ENCODE measurements around the gene PAK4.
"Not testable (repeated sequence)": the region's sequence is repeated elsewhere in the genome, so short reads cannot be mapped to it uniquely, and the experiment has no call there.

Gene PAK4

GRCh38 chr19:39103151-39103550, 22.4 kb upstream of the PAK4 start:
- no peak for DNase-seq

DNA sequence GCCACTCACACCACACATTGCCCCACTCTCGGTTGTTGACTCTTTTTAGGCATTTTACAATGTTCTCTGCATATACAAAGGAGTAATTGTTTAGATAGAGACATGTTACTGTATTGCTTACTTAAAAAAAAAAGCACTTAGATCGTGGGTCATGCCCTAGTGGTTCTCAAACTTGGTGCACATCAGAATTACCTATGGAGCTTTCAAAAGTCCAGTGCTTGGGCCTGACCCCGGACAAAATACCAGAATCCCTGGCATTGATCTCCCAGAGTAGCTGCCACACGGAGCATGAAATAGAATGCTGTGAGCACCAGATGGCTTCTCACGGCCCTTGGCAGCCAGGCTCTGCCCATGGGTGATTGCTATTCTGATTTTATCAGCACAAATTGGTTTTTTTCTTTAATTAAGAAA, 21.4 kb upstream of the PAK4 start:
- no peak for DNase-seq

DNA sequence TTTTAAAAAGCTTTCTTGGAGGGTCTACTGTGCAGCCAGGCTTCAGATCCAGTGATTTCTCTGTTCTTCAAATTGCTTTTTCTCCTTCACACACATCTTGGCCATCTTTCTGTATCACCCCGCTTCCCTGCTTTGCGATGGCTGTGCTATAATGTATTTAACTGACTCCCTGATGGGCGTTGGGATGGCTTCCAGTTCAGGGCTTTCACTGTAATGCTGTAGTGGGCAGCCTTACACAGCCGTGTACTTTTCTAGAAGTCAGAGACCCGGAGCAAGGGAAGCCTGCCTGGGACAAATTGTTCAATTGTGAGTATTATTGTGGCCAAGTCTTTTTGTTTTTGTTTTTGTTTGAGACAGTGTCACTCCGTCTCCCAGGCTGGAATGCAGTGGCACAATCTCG, 19.4 kb upstream of the PAK4 start:
- no peak for DNase-seq

GRCh38 chr19:39109641-39110040, 15.9 kb upstream of the PAK4 start:
- DNase-seq: no peak

GRCh38 chr19:39110263-39110967, 15.2 kb upstream of the PAK4 start:
- DNase-seq: no peak

DNA sequence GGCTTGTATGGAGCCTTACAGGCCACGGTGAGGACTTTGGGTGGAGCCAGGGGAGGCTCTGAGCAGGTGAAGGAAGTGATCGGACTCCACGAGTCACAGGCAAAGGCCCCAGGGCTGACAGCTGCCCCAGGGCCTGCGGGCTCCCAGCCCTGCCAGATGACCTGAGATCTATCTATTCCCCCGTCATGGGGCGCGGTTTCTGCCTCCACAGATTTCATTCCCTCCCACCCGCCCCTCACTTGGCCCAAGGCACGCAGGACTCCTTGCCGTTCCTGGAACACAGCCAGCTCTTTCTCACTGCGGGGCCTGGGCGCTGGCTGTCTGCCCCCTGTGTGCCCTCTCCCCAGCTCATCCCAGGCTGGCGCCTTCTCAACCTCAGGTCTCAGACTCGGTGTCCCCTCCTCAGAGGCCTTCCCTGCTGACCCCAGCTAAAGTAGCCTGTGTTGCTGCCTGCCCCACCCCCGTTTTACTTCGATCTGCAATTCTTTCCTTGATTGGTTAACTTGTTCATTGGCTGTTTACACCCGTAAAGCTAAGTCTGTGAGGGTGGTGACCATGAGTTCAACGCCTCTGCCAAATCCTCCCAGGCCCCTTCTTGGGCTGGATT, 13.9 kb upstream of the PAK4 start:
- no peak for DNase-seq

DNA sequence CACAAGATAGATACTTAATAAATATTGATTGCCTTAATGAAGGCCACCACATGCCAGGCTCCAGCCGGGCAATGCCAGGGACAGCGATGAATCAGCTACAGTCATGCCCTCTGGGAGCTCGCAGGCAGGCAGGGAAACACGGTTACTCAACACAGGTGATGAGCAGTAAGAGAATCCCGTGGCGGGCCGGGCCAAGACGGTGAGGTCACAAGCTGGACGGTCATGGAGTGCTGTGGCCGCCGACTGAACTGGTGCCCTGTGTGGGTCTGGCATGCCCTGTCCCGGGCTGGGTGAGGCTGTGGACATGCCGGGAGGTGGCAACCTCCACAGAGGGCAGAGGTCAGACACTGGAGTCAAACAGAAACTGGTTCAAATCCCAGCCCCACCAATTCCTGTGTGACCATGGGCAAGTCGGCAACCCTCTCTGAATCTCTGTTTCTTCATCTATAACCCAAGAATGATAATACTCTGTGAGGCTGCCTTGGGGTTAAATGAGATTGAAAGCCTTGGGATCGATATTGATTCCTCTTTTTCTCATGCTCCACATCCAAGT, 13.2 kb upstream of the PAK4 start:
- DNase-seq: no peak

GRCh38 chr19:39113199-39113598, 12.4 kb upstream of the PAK4 start:
- no peak for DNase-seq

- no peak for DNase-seq
Measured at GRCh38 chr19:39115105-39115847, 10.3 kb upstream of the PAK4 start.

DNA sequence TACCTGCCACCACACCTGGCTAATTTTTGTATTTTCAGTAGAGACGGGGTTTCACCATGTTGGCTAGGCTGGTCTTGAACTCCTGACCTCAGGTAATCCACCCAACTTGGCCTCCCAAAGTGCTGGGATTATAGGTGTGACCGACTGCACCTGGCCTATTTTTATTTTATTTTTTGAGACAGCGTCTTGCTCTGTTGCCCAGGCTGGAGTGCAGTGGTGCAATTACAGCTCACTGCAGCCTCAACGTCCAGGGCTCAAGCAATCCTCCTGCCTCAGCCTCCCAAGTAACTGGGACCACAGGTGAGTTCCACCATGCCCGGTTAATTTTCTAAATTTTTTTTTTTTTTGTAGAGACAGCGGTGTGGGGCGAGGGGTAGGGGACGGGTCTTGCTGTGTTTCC, 8.6 kb upstream of the PAK4 start:
- not testable (repeated sequence) for DNase-seq

- DNase-seq: no peak
Measured at GRCh38 chr19:39119830-39120229, 5.8 kb upstream of the PAK4 start.

GRCh38 chr19:39122934-39123731, 2.5 kb upstream of the PAK4 start:
- DNase-seq: no peak

- DNase-seq: no peak
Measured at GRCh38 chr19:39124136-39124764, 1.3 kb upstream of the PAK4 start.

- no peak for DNase-seq
Measured at GRCh38 chr19:39125199-39125553, 410 bp upstream of the PAK4 start.

DNA sequence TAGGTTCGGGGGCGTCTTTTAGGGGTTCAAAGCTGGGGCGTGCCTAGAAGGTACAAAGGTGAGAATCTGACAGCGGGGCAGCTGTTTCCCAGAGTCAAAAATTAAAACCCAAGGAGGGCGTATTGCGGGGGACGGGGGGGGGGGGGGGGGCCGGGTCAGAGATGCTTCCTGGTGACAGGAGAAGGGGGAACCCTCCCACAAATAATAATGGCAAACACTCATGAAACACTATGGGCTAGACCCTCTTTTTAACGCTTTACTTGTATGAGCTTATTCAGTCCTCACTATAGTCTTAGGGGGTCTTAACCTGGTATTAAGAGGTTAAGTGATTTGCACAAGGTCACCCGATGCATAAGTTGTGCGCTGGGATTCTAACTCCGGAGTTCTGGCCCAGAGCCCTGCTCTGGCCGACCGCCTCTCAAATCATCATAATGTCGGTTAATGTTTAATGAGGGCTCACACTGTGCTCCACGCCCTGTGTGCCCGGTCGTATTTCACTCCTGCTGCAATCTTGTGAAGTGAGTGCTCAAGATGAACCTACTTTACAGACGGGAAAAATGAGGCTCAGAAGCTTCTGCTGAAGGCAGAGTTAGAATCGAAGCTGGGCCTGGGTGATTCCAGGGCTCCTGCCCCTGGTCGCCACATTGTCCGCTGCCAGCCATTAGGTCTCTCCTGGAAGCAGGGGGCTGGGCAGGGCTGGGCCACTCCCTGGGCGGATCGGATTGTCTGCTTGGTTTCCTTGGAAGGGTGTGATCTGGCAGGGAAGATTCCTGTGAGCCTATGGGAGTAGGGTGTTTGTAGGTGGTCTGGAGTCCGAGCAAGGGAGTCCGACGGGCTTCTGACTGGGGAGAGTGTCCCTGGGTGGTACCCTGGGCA, 964 bp downstream of the PAK4 start:
- DNase-seq: no peak

DNA sequence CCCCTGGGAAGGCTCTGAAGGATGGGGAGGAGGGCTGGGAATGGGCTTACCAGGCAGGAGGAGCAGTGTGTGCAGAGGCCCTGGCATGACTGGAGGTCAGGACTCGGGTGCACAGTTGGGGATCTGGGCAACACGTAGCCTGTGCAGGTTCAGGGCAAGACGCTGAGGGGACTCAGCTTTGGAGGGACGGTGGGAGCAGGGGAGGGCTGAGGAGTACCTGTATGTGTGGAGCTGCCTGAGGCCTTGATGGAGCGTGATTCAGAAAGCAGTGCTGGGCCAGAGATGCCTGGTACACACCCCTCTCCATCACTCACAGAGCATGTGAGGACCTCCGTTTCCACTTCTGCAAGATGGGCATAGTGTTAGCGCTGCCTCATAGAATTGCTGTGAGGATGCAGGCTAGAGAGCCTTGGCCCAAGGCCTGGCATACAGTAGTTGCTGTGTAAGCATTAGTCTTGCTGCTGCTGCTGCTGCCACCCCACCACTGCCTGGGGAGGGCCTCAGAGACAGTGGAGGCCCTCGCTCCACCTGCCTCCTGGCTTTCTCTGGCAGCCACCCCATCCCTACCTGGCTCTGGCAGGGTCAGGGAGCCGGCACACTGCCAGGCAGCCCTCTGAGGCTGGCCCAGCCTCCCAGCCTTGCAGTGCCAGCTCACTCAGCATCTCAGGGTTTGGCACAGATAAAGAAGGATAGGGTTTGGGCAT, 2.4 kb downstream of the PAK4 start:
- no peak for DNase-seq

GRCh38 chr19:39128516-39129079, 3.0 kb downstream of the PAK4 start:
- no peak for DNase-seq

DNA sequence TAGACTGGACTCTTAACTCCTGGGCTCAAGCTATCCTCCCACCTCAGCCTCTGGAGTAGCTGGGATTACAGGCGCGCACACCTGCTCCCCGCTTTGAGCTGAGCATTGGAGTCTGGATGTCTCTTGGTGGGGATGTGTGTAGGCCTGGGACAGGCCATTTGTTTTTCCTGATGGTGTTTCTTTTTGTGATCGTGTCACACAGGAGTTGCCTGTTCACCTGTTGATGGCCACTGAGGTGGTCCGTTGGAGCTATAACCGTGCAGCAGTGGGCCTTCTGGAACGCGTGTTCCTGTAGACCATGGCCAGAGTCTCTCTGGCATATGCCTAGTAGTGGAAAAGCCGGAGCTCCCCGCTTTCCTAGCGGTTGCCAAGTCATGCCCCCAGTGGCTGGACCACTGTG, 3.5 kb downstream of the PAK4 start:
- DNase-seq: no peak

- DNase-seq: no peak
Measured at GRCh38 chr19:39130337-39131254, 5.0 kb downstream of the PAK4 start.
